Left renal cortex interstitium (tissue), 4 donors: ENCODE data around the gene VWA7. TPM values are rescaled to one million over a fixed set of nuclear protein-coding genes. Genes with fewer than 3 reads are reported as not detected.

Source experiments
- DNase-seq, 4 donors: peaks; one replicate each; pipeline ENCODE4 v3.0.0-alpha.2; 2013; ENCODE audit warnings: low read depth in 4 of 4, low spot score in 2 of 4, missing footprints in 1 of 4
- polyA plus RNA-seq, 4 donors: library from polyadenylated mRNA; unstranded; fragments of 120-200 nt; gene quantifications; one replicate each; pipeline ENCODE4 v1.2.1, GENCODE V29; 2013; ENCODE audit not compliant: insufficient read length in 4 of 4

Gene VWA7
- polyA plus RNA-seq, 4 donors: 8.1 to 10.7 (median 9.6) TPM

DNA sequence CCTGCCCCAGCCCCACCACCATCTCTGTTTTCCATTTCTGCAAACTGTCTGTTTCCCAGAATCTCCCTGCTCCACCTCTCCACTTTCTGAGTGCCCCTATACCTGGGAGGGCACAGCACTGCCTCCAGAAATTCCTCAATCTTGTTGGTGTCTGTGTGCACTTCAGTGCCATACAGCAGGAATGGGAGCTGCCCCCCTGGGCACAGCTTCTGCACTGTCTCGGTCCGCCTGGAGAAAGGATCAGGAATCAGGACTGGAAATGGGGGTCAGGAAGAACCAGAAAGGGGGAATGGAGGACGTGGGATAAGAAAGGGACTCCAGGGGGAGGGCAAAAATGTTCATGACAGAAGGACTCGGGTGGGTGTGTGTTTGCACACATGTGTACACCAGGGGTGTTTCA, 43.4 kb downstream of the VWA7 start:
- DNase-seq: no peak

- DNase-seq: no peak
Measured at GRCh38 chr6:31732029-31732428, 45.1 kb downstream of the VWA7 start.

- no peak for DNase-seq
Measured at GRCh38 chr6:31730631-31731086, 46.5 kb downstream of the VWA7 start.

GRCh38 chr6:31729979-31730630, 47.0 kb downstream of the VWA7 start:
- peak in 3 of 4 donors; percentile 87 to 89 (median 87) for DNase-seq

GRCh38 chr6:31729515-31729978, 47.6 kb downstream of the VWA7 start:
- DNase-seq: peak in 3 of 4 donors; percentile 88 to 93 (median 89)

DNA sequence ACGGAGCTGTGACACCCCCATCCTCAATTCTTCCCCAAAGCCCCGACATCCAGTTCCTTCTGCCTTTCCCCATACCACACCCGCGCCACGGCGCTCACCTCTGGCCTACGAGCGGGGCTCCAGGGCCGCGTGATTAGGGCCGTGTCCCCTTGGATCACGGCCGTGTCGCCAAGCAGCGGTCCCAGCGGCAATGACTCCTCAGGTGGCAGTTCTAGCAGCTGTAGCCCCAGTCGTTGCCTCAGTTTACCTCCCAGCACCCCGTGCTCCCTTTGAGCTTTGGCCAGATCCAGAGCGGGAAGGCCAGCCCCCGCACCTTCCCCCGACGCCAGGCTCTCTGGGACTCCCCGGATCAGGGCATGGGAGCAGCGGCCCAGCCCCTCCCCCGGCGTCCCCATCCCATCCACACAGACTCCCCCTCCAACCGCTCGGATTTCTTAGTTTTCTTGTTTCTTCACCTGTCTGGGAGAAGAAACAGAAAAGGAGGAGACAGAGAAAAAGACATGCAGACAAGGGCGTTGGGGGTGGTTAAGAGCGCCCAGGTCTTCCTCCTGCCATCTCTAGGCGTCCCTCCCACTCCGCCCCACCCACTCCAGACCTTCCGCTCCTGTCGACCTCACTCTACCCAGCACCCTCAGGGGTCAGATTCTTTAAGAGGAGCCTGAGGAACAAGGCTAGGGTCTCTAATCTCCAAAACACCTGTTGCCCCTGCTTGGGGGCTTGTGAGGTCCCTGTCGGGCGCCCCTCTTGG, 48.2 kb downstream of the VWA7 start, which contains the start of gene DDAH2:
Gene DDAH2, minus strand, starts transcription at position 533 of the 748 bp plus-strand sequence. Its CDS starts 138 bp downstream, at position 395.
- no peak for DNase-seq

- no peak for DNase-seq
Measured at GRCh38 chr6:31727717-31728671, 49.1 kb downstream of the VWA7 start.

DNA sequence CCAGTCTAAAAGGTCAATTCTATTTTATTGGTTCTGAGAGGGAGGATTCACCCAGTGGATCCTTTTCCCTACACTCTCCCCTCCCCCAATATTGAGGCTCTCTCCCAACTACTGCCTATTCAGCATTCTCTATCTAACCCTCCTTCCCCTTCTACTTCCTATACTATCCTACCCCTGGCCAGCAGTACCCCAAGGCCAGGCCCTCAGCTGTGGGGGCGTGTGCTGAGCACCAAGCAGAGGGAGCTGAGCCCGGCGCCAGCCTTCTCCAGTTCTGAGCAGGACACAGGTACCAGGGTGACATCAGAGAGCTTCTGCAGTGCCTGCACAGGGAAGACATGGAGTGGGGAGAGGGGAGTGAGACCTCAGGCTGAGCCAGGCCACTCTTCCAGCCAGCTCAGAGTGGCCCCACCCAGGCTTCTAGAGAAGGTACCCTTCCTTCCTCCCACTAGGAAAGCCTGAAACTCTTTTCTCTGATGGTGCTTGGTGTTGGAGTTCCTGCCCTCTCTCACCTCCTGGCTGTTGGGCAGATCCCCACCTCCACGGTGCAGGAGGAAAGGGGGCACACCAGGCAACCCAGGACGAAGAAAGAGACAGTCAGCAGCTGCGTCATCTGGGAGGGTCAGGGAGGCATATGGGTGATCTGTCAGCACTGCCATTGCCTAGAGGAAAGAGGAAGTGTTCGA, 50.0 kb downstream of the VWA7 start:
- no peak for DNase-seq

DNA sequence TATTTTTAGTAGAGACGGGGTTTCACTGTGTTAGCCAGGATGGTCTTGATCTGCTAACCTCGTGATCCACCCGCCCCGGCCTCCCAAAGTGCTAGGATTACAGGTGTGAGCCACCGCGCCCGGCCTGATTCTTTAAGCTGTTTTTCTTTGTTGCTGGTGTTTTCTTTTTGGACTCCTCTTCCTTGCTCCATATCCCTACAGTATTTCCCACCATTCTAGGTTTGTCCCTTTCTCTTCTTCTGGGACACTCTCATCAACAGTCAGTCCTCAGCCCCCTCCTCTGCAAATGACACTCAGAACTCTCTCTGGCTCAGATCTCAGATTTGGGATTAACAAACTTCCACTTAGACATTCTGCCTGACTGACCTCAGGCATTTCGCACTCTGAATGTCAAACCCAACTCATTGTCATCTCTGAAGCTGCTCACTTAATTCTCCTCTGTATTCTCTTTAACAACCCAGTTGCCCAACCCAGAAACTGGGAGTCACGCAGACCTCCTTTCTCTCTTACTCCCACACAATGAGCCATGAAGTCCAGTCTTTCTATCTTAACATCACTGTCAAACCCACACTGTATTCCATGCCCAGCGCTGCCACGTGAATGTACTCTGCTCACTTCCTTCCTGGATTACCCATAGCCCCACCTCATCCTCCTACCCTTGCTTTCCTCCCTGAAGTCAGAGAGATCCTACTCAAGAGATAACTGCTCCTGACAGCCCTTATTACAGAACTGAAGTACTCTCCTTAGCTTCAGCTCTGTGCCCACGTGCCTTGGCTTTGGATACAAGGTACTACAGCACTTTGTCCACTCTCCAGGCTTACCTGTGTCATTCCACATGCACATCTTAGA, 51.4 kb downstream of the VWA7 start:
- DNase-seq: no peak

GRCh38 chr6:31723980-31724691, 53.0 kb downstream of the VWA7 start:
- no peak for DNase-seq

DNA sequence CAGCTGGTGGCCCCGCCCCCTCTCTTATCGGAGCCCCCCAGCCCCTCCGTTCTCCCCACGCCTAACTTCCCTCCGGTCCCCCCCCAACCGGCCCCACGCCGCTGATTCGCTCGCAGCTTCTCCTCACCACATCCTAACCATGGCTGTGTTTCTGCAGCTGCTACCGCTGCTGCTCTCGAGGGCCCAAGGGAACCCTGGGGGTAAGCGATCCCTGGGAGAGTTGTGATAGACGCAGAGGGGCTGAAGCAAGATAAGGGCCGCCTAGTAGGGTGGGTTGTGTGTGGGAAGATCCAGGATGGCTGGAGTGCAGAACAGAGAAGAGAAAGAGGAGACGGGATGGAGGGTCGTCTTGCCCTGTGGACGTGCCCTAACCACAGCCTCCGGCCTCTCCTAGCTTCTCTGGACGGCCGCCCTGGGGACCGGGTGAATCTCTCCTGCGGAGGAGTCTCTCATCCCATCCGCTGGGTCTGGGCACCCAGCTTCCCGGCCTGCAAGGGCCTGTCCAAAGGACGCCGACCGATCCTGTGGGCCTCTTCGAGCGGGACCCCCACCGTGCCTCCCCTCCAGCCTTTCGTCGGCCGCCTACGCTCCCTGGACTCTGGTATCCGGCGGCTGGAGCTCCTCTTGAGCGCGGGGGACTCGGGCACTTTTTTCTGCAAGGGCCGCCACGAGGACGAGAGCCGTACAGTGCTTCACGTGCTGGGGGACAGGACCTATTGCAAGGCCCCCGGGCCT, 53.7 kb downstream of the VWA7 start, which contains the start of gene MPIG6B:
Gene MPIG6B, plus strand, starts transcription at position 129 of the 735 bp plus-strand sequence. Its CDS starts 11 bp downstream, at position 140.
- DNase-seq: no peak

- no peak for DNase-seq
Measured at GRCh38 chr6:31722173-31722572, 55.0 kb downstream of the VWA7 start.

DNA sequence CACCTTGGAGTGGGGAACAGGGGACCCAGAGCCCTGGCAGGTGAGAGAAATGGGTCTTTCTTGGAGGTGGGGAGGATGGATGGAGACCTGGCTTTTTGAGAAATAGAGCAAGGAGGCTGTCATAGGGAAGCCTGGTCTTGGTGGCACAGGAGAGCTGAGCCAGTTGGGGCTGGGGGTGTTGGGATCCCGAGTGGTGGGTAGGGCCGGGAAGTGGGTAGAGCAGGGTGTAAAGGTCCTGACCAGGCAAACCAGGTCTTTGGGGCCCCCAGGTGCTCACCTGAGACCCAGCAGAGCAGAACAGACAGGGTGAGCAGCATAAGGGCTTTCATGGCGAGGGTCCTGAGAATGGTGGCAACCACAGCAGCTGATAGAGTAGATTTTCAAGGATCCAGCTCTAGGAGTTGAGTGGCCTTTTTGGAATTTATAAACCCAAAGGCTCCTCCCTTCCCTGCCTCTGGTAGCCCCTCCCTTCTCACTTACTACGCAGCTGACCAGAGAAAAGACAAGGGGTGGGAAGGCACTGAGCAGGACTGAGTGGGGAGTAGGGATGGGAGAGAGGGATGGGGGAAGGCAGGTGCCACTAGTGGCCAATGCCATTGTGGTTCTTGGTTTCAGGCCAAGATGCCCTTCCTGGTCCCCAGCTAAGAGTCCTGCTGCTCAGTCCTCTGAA, 55.6 kb downstream of the VWA7 start, which contains the start of gene LY6G6C:
Gene LY6G6C, minus strand, starts transcription at position 396 of the 670 bp plus-strand sequence. Its CDS starts 67 bp downstream, at position 329.
- DNase-seq: no peak

GRCh38 chr6:31720196-31720770, 56.8 kb downstream of the VWA7 start:
- no peak for DNase-seq

GRCh38 chr6:31719001-31719400, 58.1 kb downstream of the VWA7 start:
- no peak for DNase-seq

DNA sequence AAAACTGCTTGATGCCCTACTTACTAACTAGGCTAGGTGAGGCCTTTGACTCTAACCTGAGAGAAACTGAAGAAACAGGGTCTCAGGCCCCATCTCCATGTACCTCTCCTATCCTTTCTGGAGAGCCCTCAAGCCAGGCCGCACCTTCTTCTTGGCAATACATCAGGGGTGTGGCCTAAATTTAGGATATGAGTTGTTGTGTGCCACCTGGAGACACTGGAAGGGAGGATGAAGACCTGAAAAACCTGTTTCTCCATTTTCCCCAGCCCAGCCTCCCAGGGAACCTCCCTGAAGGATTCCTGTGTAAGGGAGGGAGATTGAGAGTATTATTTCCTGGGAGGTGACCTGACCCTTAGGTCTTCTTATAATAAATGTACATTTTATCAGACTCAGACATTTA, 58.9 kb downstream of the VWA7 start:
- no peak for DNase-seq
